ENCODE data around the gene FOXF2. TPM values are rescaled to one million over a fixed set of nuclear protein-coding genes. Genes with fewer than 3 reads are reported as not detected.

The FOXF2 gene
- total and polyA plus RNA-seq, 2 donors (not counting 3 experiments of a cell fraction or from before 2014, with no cell fraction given): not detected

- no peak overlapping the region for H2AFZ ChIP-seq (ENCODE audit: low read depth, low read length)
- dilution Hi-C loops (cut with MboI; ENCODE audit: extremely low pct_ligation_motif_present, low sequenced_read_pairs): no loop called here
- no peak for FAIRE-seq
These were observed 10.9 kb downstream of the FOXF2 start for GRCh38 chr6:1400126-1400850.

More at GRCh38 chr6:1400126-1400850, 10.9 kb downstream of the FOXF2 start:
- no peaks in the 10 kb centered on the region for H3K9me1 ChIP-seq (replicated peaks; ENCODE audit: control insufficient read depth, extremely low read depth, insufficient read depth, low read length)
- no peaks in the 10 kb centered on the region for H3K36me3 ChIP-seq (ENCODE audit: control insufficient read depth in 2 of 2, extremely low read depth in 1 of 2, insufficient read depth in 2 of 2, low read length in 2 of 2)
- no peak overlapping the region for H3K27ac ChIP-seq (ENCODE audit: insufficient read depth, low read depth, low read length)
- TF ChIP-seq JUN (IDR thresholded peaks at IDR 0.05; ENCODE audit: borderline replicate concordance, insufficient read depth, insufficient read length, low read depth): no peak
- no peak for TF ChIP-seq GATA2 (IDR thresholded peaks at IDR 0.05; ENCODE audit: insufficient read depth, insufficient read length, low read depth, low read length)
- TF ChIP-seq CTCF (IDR thresholded peaks at IDR 0.05; ENCODE audit: extremely low read depth in 1 of 2, insufficient read depth in 1 of 2, low read depth in 1 of 2, low read length in 2 of 2): no peak
- TF ChIP-seq POLR2AphosphoS5 (IDR thresholded peaks at IDR 0.05; ENCODE audit: insufficient read depth, low read depth, low read length): no peak
- TF ChIP-seq POLR2A (IDR thresholded peaks at IDR 0.05; ENCODE audit: low read depth, low read length): no peak
- TF ChIP-seq EZH2 (IDR thresholded peaks at IDR 0.05; ENCODE audit: borderline replicate concordance, low read depth, low read length, severe bottlenecking): no peak
- no peak for TF ChIP-seq MYC (IDR thresholded peaks at IDR 0.05; ENCODE audit: low read depth, low read length)
- TF ChIP-seq, protein P1, sequence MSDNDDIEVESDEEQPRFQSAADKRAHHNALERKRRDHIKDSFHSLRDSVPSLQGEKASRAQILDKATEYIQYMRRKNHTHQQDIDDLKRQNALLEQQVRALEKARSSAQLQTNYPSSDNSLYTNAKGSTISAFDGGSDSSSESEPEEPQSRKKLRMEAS (IDR thresholded peaks at IDR 0.05; ENCODE audit: insufficient read depth, insufficient read length): no peak
- TF ChIP-seq FOS (IDR thresholded peaks at IDR 0.05; ENCODE audit: borderline replicate concordance, insufficient read depth, low read length): no peak
- no peaks in the 10 kb centered on the region for H3K9me3 ChIP-seq (replicated peaks; ENCODE audit: control insufficient read depth, insufficient read depth, low read length)
- H3K9ac ChIP-seq (replicated peaks; ENCODE audit: extremely low read depth, insufficient read depth, low read length): no peak overlapping the region
- peaks cover 12 to 15% of the 10 kb centered on the region in 2 experiments for H3K27me3 ChIP-seq (ENCODE audit: control insufficient read depth in 2 of 2, insufficient read depth in 2 of 2, low read length in 2 of 2)
- DNase-seq (ENCODE audit: low read depth, low spot score): no peak
- CTCF ChIA-PET: interaction anchor here (1.1 kb wide), 1 partner anchor 25 kb away, joined by 4 read pairs; no protein-coding TSS in a partner anchor
- no peak overlapping the region for H3K4me3 ChIP-seq (replicated peaks in 1 of 3; ENCODE audit: insufficient read depth in 1 of 3, low read depth in 1 of 3, low read length in 3 of 3)
- H3K4me1 ChIP-seq (ENCODE audit: control insufficient read depth, extremely low read depth, insufficient read depth, low read length): no peaks in the 10 kb centered on the region
- no peaks in the 10 kb centered on the region for H3K79me2 ChIP-seq (ENCODE audit: control insufficient read depth, insufficient read depth, low read length)
- BruUV-seq (replicated peaks): no TSS peak
- intact Hi-C loops (cut with micrococcal nuclease): no loop called here
- H3K4me2 ChIP-seq (ENCODE audit: insufficient read depth, low read length): no peak overlapping the region
- no peaks in the 10 kb centered on the region for H4K20me1 ChIP-seq (replicated peaks; ENCODE audit: control insufficient read depth, extremely low read depth, insufficient read depth, low read length)
- POLR2A ChIA-PET: no interaction called here
